Smooth muscle cell (in vitro differentiated cells): ENCODE results near the gene GRAMD2A. TPM values are rescaled to one million over a fixed set of nuclear protein-coding genes. Genes with fewer than 3 reads are reported as not detected.

Source experiments
- DNase-seq: peaks from one replicate; lab custom pipeline; 2025; ENCODE audit not compliant: unreplicated experiment; lab: John Stamatoyannopoulos, UW
- H2AFZ ChIP-seq: fragments of 200-600 bp; sonication (generic); 2 replicates; pipeline ENCODE4 v1.6.0; 2016; ENCODE audit warnings: antibody characterized with exemption, low read depth, mild to moderate bottlenecking
- H3F3A ChIP-seq: fragments of 200-600 bp; sonication (generic); 2 replicates; pipeline ENCODE4 v1.6.0; 2017; ENCODE audit warnings: antibody characterized with exemption, low read depth
- H3K27ac ChIP-seq: fragments of 200-600 bp; sonication (generic); 2 replicates; pipeline ENCODE4 v1.5.1; 2016; ENCODE audit warnings: low read depth, mild to moderate bottlenecking
- H3K27me3 ChIP-seq: fragments of 200-600 bp; sonication (generic); 2 replicates; pipeline ENCODE4 v1.6.1; 2016; ENCODE audit warnings: low read depth, mild to moderate bottlenecking
- H3K36me3 ChIP-seq: fragments of 200-600 bp; sonication (generic); 2 replicates; pipeline ENCODE4 v1.5.1; 2016; ENCODE audit warnings: low read depth
- H3K4me1 ChIP-seq: fragments of 200-600 bp; sonication (generic); 2 replicates; pipeline ENCODE4 v1.5.1; 2016; ENCODE audit warnings: low read depth
- H3K4me2 ChIP-seq: fragments of 200-600 bp; sonication (generic); 2 replicates; pipeline ENCODE4 v1.6.0; 2016; ENCODE audit warnings: mild to moderate bottlenecking
- H3K4me3 ChIP-seq: fragments of 200-600 bp; sonication (generic); 2 replicates; pipeline ENCODE4 v1.5.1; 2016; ENCODE audit warnings: mild to moderate bottlenecking
- H3K79me2 ChIP-seq: fragments of 200-600 bp; sonication (generic); 2 replicates; pipeline ENCODE4 v1.6.0; 2016; ENCODE audit warnings: low read depth, mild to moderate bottlenecking
- H3K9ac ChIP-seq: fragments of 200-600 bp; sonication (generic); 2 replicates; pipeline ENCODE4 v1.6.0; 2016; ENCODE audit warnings: low read depth
- H3K9me3 ChIP-seq: fragments of 200-600 bp; sonication (generic); replicated peaks from 2 replicates; pipeline ENCODE4 v1.5.1; 2016; ENCODE audit warnings: low read depth
- H4K20me1 ChIP-seq: fragments of 200-600 bp; sonication (generic); 2 replicates; pipeline ENCODE4 v1.6.0; 2016; ENCODE audit warnings: low read depth
- WGBS: methylation state at CpG from one replicate; pipeline ENCODE4 v1.1.7; 2016; ENCODE audit warnings: low lambda C conversion rate; 5-methylcytosine and 5-hydroxymethylcytosine counted together
- polyA plus RNA-seq: library from polyadenylated mRNA; unstranded; fragments of >200 nt; fragmentation: Nextera tagmentation; extraction: Ambion mirVana; gene quantifications from 2 replicates; pipeline ENCODE4 v1.2.1, GENCODE V29; 2016
- total RNA-seq: library from RNA; depleted of rRNA; stranded (reverse); fragments of >200 nt; gene quantifications from 2 replicates; pipeline ENCODE4 v1.2.3, GENCODE V29; 2014
- TF ChIP-seq, protein P1 (sequence below): fragments of 200-600 bp; sonication (generic); IDR thresholded peaks from 2 replicates; pipeline ENCODE4 v1.5.1; 2017; ENCODE audit warnings: borderline replicate concordance, mild to moderate bottlenecking, antibody characterized with exemption; ENCODE audit not compliant: insufficient read depth, poor library complexity, severe bottlenecking

The GRAMD2A gene
- total and polyA plus RNA-seq, 2 experiments from 2014 or later = 0.54 to 2.1 TPM

DNA sequence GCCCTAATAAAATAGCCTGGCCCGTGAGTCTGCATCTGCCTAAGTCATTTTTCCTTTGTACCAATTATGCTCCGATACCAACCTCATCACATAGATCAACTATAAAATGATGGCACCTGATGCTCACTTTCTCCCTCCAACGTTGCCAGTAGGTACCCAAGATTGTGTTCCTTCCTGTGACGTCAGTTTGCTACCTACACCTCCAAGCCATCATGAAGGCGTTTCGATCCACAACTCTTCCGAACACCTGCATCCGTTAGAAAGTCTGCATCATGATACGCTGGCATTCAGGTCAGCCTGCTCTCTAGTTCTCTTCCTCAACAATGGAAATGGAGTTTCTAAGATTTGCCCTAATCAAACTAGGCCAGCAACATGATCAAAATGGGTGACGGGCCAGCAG, 25.7 kb upstream of the GRAMD2A start:
- TF ChIP-seq, protein P1, sequence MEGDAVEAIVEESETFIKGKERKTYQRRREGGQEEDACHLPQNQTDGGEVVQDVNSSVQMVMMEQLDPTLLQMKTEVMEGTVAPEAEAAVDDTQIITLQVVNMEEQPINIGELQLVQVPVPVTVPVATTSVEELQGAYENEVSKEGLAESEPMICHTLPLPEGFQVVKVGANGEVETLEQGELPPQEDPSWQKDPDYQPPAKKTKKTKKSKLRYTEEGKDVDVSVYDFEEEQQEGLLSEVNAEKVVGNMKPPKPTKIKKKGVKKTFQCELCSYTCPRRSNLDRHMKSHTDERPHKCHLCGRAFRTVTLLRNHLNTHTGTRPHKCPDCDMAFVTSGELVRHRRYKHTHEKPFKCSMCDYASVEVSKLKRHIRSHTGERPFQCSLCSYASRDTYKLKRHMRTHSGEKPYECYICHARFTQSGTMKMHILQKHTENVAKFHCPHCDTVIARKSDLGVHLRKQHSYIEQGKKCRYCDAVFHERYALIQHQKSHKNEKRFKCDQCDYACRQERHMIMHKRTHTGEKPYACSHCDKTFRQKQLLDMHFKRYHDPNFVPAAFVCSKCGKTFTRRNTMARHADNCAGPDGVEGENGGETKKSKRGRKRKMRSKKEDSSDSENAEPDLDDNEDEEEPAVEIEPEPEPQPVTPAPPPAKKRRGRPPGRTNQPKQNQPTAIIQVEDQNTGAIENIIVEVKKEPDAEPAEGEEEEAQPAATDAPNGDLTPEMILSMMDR = no peak
- peak overlapping the region; percentile 51 for H3K27ac ChIP-seq

DNA sequence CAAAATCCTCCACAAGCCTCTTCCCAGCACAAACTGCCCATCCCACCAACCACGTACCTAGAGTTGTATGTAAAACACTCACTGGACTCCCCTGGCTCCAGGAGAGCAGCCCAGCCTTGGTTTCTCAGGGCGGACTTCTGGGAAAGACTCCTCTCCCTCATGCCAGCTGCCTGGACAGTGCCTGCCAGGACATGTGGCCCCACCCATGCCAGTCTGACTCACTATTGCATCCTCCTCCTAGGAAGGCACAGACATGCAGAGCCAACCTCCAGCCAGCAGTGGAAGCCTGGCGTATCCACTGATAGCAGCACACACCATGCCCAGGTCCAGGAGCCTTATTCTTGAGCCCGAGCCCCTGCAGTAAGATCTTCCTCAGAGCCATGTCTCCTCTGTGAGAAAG, 24.8 kb upstream of the GRAMD2A start:
- peak overlapping the region; percentile 48 for H3K4me2 ChIP-seq
- peaks cover 42% of the 10 kb centered on the region for H3K4me1 ChIP-seq
- no peak overlapping the region for H3K4me3 ChIP-seq
- DNase-seq = no peak
- no peaks in the 10 kb centered on the region for H3K9me3 ChIP-seq
- WGBS = 87% methylated on average over 4 of the region's 4 CpGs
- no peak overlapping the region for H2AFZ ChIP-seq
- no peaks in the 10 kb centered on the region for H3K27me3 ChIP-seq
- H3K9ac ChIP-seq = no peak overlapping the region
- peak overlapping the region; percentile 51 for H3K27ac ChIP-seq
- H3K36me3 ChIP-seq = peaks cover 5% of the 10 kb centered on the region
- peaks cover 99% of the 10 kb centered on the region for H4K20me1 ChIP-seq
- peaks cover 88% of the 10 kb centered on the region for H3K79me2 ChIP-seq
- H3F3A ChIP-seq = peaks cover 16% of the 10 kb centered on the region
- TF ChIP-seq, protein P1 = no peak

More for the DNA sequence above, 25.7 kb upstream of the GRAMD2A start:
- Histone ChIP-seq H4K20me1 (peaks cover 99% of the 10 kb centered on the region), H3K4me2 (peak overlapping the region; percentile 48), H3F3A (peaks cover 22% of the 10 kb centered on the region), H3K36me3 (no peaks in the 10 kb centered on the region), H3K9me3 (no peaks in the 10 kb centered on the region), H3K27me3 (no peaks in the 10 kb centered on the region), H3K4me3 (no peak overlapping the region), H3K79me2 (peaks cover 84% of the 10 kb centered on the region), H2AFZ (no peak overlapping the region), H3K9ac (no peak overlapping the region), H3K4me1 (peaks cover 48% of the 10 kb centered on the region)
- WGBS = 96% methylated on average over 10 of the region's 10 CpGs
- no peak for DNase-seq

DNA sequence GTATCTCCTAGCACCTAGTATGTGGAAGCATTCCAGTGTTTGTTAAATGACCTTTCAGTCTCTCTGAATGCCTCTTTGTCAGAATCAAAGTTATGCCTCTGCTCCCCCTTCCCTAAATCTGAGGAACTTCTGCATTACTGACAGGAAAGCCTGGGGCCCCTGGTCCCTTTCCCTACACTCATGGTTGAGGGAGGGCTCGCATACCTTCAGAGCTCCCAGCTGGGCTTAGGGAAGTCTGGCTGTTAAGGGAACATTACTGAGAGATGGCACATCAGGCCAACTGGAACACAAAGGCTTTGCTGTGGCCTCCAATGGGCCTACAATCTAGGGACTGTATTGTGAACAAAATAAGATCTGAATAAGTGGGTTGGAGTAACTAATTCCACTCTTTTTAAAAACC, 23.1 kb upstream of the GRAMD2A start:
- DNase-seq = no peak
- Histone ChIP-seq H3K27ac (peak overlapping the region; percentile 43), H3K9ac (no peak overlapping the region), H3K36me3 (peaks cover 12% of the 10 kb centered on the region), H2AFZ (no peak overlapping the region), H3K4me1 (peaks cover 27% of the 10 kb centered on the region), H4K20me1 (peaks cover 99% of the 10 kb centered on the region), H3K9me3 (no peaks in the 10 kb centered on the region), H3K27me3 (no peaks in the 10 kb centered on the region), H3K4me2 (peak overlapping the region; percentile 20), H3K79me2 (peaks cover 95% of the 10 kb centered on the region), H3K4me3 (no peak overlapping the region), H3F3A (peaks cover 24% of the 10 kb centered on the region)
- 60% methylated on average over 1 of the region's 1 CpG for WGBS
- TF ChIP-seq, protein P1 = no peak

DNA sequence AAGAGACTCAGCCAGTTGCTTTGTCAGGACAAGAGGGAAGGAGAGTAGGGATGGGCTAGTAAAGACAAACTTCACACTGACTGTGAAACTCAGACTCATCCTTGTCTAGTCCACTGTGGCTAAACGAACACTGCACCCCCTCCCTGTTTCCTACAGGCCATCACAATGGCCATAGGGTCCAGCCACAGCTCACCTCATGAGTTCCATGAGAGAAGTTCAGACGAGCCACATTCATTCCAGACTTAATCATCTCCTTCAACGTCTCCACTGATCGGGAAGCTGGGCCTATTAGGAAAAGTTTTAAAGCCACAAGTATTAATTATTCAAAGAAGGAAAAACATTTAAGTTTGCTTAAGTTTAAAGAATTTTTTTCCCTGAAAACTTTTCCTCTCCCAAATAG, 19.6 kb upstream of the GRAMD2A start:
- DNase-seq = no peak
- H3K9ac ChIP-seq = no peak overlapping the region
- H3K4me1 ChIP-seq = peaks cover 4% of the 10 kb centered on the region
- peaks cover 95% of the 10 kb centered on the region for H3K79me2 ChIP-seq
- peaks cover 100% of the 10 kb centered on the region for H4K20me1 ChIP-seq
- H3K36me3 ChIP-seq = peaks cover 24% of the 10 kb centered on the region
- TF ChIP-seq, protein P1 = no peak
- H3K9me3 ChIP-seq = no peaks in the 10 kb centered on the region
- H3K27me3 ChIP-seq = no peaks in the 10 kb centered on the region
- no peak overlapping the region for H2AFZ ChIP-seq
- H3K4me2 ChIP-seq = no peak overlapping the region
- peaks cover 28% of the 10 kb centered on the region for H3F3A ChIP-seq
- H3K4me3 ChIP-seq = no peak overlapping the region
- H3K27ac ChIP-seq = peak overlapping the region; percentile 37
- WGBS = 64% methylated on average over 4 of the region's 4 CpGs
